Neural cell (in vitro differentiated cells): ENCODE measurements around the gene GRID1.

Experiments used
- POLR2AphosphoS5 ChIP-seq: IDR thresholded peaks from 2 replicates; pipeline ENCODE4 v1.6.1; 2012
- RAD21 ChIP-seq: fragments of 450-650 bp; conservative IDR thresholded peaks from 2 replicates; pipeline ENCODE4 v1.6.1; 2014; ENCODE audit warnings: antibody characterized with exemption, mild to moderate bottlenecking, moderate library complexity
- TAF1 ChIP-seq: IDR thresholded peaks from 2 replicates; pipeline ENCODE4 v1.6.1; 2012; ENCODE audit warnings: low read depth
- TF ChIP-seq, protein P1 (sequence below): fragments of 450-650 bp; IDR thresholded peaks from 2 replicates; pipeline ENCODE4 v1.5.1; 2014; ENCODE audit warnings: antibody characterized with exemption, mild to moderate bottlenecking, moderate library complexity; ENCODE audit not compliant: poor library complexity, severe bottlenecking

DNA sequence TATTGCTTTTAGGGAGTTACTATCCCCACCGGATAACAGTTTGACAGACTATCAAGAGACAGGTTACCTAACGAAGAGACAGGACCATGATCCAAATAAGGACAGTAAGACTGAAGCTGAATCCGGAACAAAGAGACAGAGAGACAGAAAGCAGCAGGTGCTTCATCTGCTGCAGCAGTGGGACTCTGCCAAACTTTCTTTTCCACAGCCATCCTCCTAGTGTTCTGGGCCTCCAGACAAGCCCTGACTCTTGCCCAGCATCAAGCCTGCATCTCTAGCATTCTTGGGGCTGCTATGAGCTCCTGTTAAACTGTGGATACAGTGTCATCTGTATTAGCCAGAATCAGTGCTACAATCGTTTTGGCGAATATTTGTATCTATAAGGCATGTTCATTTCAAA, 761.7 kb downstream of the GRID1 start:
- TF ChIP-seq, protein P1, sequence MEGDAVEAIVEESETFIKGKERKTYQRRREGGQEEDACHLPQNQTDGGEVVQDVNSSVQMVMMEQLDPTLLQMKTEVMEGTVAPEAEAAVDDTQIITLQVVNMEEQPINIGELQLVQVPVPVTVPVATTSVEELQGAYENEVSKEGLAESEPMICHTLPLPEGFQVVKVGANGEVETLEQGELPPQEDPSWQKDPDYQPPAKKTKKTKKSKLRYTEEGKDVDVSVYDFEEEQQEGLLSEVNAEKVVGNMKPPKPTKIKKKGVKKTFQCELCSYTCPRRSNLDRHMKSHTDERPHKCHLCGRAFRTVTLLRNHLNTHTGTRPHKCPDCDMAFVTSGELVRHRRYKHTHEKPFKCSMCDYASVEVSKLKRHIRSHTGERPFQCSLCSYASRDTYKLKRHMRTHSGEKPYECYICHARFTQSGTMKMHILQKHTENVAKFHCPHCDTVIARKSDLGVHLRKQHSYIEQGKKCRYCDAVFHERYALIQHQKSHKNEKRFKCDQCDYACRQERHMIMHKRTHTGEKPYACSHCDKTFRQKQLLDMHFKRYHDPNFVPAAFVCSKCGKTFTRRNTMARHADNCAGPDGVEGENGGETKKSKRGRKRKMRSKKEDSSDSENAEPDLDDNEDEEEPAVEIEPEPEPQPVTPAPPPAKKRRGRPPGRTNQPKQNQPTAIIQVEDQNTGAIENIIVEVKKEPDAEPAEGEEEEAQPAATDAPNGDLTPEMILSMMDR, result no peak
- TF ChIP-seq RAD21, result no peak
- no peak for TF ChIP-seq POLR2AphosphoS5
- TF ChIP-seq TAF1, result no peak
